HL-60 (cell line): ENCODE results near the gene FGF14.

Experiments
- DNase-seq, 2 experiments: peaks; one replicate each; pipeline ENCODE4 v3.0.0-alpha.2; 2010 to 2020; ENCODE audit warnings: low read depth in 1 of 2, low spot score in 1 of 2
- H3K27ac ChIP-seq: fragments of 250-450 bp; sonication (Bioruptor Pico); replicated peaks from 2 replicates; pipeline ENCODE4 v1.5.1; 2020; ENCODE audit warnings: mild to moderate bottlenecking, moderate library complexity
- H3K27me3 ChIP-seq: fragments of 250-450 bp; sonication (Bioruptor Pico); 2 replicates; pipeline ENCODE4 v1.5.1; 2021; ENCODE audit warnings: mild to moderate bottlenecking, moderate library complexity; ENCODE audit not compliant: insufficient read depth, poor library complexity, severe bottlenecking
- H3K4me3 ChIP-seq: replicated peaks from 2 replicates; pipeline ENCODE4 v1.5.1; 2011; ENCODE audit warnings: mild to moderate bottlenecking, control low read depth, low read length; ENCODE audit not compliant: insufficient read depth
- CTCF ChIP-seq: IDR thresholded peaks from one replicate; pipeline ENCODE4 v1.5.1; 2011; ENCODE audit warnings: low read length, control low read depth, inconsistent platforms; ENCODE audit not compliant: insufficient read depth
- GABPA ChIP-seq: IDR thresholded peaks from 2 replicates; pipeline ENCODE4 v1.6.1; 2012; ENCODE audit warnings: low read depth
- POLR2AphosphoS5 ChIP-seq: IDR thresholded peaks from 2 replicates; pipeline ENCODE4 v1.6.1; 2012; ENCODE audit warnings: low read depth
- REST ChIP-seq: IDR thresholded peaks from 2 replicates; pipeline ENCODE4 v1.6.1; 2012; ENCODE audit warnings: low read depth; ENCODE audit not compliant: insufficient replicate concordance
- SPI1 ChIP-seq: IDR thresholded peaks from 2 replicates; pipeline ENCODE4 v1.6.1; 2012; ENCODE audit warnings: low read depth, mild to moderate bottlenecking, borderline replicate concordance

The FGF14 gene

GRCh38 chr13:102251817-102252216, 150.0 kb downstream of the FGF14 start:
- TF ChIP-seq REST (no peak), POLR2AphosphoS5 (no peak), CTCF (no peak)
- no peak for DNase-seq
- no peaks in the 10 kb centered on the region for H3K27me3 ChIP-seq
- H3K27ac ChIP-seq: no peak overlapping the region
- no peak overlapping the region for H3K4me3 ChIP-seq

GRCh38 chr13:102250448-102250847, 151.4 kb downstream of the FGF14 start:
- H3K27me3 ChIP-seq: no peaks in the 10 kb centered on the region
- H3K4me3 ChIP-seq: no peak overlapping the region
- TF ChIP-seq POLR2AphosphoS5 (no peak), CTCF (no peak), SPI1 (no peak), GABPA (no peak), REST (no peak)
- no peak for DNase-seq
- no peak overlapping the region for H3K27ac ChIP-seq

- H3K27me3 ChIP-seq: peaks cover 3% of the 10 kb centered on the region
- DNase-seq: no peak
- no peak overlapping the region for H3K27ac ChIP-seq
- no peak for TF ChIP-seq GABPA
- no peak for TF ChIP-seq REST
- no peak for TF ChIP-seq CTCF
- TF ChIP-seq POLR2AphosphoS5: no peak
- TF ChIP-seq SPI1: no peak
- no peak overlapping the region for H3K4me3 ChIP-seq
Observed at GRCh38 chr13:102244607-102245227, 157.1 kb downstream of the FGF14 start.
